ENCODE results near the gene KIRREL3. TPM values are rescaled to one million over a fixed set of nuclear protein-coding genes. Genes with fewer than 3 reads are reported as not detected.
A peak's percentile ranks its signal among the peaks of the same experiment; 100 is the strongest.

Gene KIRREL3
- total RNA-seq, 1 donor from 2014 or later: 0.66 TPM

DNA sequence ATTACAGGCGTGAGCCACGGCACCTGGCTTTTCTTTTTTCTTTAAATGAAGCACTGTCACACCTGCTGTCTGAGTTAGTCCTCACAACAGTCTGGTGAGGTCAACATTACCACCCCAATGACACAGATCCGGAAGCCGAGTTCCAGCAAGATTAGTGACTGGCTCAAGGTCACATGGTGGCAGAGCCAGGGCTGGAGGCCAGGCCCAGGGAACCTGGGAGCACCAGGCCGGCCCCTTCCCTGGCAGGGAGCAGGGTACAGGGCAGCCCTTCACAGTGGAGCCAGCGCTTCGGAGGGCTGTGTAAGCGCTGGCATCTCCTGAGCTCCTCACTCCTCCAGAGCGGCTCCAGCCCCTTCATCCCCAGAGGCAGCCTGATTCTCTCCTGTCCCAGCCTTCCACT lies 526.4 kb downstream of the KIRREL3 start:
- DNase-seq (ENCODE audit: low spot score): no peak

DNA sequence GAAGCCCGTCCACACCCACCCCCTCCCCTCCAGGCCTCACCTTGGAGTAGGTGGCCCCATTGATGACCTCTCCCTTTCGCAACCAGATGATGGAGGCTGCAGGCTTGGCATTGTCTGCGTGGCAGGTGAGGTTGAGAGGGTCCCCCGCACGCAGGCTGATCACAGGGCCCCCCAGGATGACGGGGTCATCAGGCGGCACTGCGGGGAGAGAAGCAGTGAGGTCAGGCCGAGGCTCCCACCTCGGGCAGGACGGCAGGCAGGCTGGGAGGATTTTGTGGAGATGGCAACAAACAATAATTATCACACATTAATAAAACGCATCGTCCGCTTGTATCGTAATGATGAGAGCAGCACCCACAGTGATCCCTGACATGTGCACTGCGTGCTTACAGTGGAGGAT lies 527.3 kb downstream of the KIRREL3 start:
- no peak for DNase-seq (ENCODE audit: low spot score)

DNA sequence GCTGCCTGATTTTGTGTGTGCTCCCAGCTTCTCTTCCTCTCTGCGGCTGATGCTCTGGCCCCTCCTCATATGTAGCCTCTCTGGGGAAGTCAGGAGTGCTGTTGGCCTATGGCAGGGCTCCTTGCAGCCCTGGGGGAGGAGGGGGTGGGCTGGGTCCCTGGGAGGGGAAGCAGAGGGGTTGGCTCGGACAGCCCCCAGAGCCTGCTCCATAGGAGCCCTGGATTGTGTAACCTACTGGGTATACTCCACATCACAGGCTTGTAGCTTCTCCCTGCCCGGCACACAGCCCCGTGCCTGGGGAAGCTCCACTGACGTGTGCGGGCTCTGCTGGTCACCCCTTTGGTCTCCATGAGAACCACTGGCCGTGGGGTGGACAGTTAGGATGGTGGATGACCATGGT lies 531.3 kb downstream of the KIRREL3 start:
- no peak for DNase-seq (ENCODE audit: low spot score)

DNA sequence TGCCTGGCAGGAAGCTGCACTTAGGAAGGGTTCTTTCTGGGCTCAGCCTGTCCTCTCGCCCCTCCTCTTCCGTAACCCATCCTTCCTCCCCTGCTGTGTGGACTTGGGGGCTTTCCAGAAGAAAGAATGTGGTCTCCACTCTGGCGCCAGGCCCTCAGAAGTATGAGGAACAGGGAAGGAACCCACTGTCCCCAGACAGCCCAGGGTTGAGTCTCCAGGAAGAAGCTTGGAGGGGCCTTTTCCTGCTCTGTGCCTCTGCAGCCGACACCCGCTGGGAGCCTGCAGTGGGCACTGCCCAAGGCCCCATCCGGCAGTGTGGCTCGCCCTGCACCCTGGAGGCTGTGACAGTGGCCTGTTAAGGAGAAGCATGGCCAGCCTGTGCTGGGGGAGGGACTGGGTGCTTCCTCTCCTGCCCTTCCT lies 532.5 kb downstream of the KIRREL3 start:
- no peak for DNase-seq (ENCODE audit: low spot score)

DNA sequence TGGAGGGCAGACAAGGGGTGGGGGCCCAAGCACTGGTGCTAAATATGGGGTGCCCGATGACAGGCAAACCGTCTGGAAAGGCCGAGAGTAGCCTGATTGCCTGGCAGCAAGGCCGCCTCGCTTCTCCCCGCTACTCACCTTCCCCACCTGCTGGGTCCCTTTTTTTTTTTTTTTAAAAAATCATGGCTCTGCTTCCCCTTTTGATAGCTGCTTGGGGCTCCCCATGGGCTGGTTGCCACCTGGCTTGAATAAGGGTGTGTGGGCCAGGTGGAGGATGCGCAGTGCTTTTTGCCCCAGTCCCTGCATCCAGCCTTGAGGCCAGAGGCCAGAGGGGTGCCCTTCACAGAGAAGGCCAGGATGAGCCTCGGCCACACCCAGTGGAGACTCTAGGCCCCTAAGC lies 533.1 kb downstream of the KIRREL3 start:
- no peak for DNase-seq (ENCODE audit: low spot score)

DNA sequence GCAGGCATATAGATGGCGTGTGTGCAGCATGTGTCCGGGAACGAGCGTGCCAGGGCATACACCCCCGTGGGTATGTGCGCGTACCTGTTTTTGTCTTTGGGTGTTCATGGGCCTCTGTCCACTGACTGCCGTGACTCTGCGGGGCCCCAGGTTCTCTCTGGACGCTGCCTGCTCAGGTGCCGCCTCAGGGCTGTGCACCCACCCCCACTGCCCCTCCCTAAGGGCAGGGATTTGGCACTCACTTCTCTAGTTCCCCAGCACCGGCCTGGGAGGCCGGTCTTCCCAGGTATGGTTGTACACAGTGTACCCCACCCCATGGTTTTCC lies 533.6 kb downstream of the KIRREL3 start:
- no peak for DNase-seq (ENCODE audit: low spot score)

DNA sequence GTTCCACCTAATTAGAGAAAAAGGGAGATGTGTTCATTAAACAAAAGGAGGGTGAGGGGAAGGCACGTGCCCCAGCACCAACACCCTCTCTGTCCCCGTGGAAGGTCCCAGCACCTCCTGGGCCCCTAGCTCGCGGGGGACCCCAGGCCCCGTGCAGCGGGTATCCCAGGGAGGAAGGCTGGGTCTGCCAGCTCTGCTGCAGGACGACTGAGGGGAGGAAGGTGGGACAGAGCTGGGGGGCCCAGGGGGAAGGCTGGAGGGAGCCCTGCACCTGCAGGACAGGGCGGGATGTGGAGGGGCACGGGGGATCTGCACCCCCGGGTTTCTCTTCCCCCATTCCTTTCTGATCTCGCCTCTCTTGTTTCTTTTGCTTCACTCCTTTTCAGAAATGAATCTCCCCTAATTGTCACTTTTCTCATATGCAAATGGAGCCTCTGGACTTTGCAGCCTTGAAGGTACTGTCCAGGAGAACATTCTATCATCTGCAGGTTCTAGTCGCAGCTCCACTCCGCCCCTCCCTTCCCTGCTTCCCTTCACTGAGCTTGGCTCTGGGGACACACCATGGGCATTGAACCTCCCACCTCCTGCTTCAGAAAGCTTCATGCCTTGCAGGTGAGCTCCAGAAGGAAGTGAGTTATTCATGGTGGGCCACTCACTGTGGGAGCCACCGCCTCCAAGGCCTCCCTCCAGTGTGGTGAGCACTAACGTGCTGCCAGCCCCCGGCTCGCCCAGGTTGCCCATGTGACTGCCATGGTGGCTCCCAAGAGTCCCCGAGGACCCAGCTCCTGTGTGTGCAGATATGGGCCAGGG lies 534.1 kb downstream of the KIRREL3 start:
- DNase-seq (ENCODE audit: low spot score): no peak

DNA sequence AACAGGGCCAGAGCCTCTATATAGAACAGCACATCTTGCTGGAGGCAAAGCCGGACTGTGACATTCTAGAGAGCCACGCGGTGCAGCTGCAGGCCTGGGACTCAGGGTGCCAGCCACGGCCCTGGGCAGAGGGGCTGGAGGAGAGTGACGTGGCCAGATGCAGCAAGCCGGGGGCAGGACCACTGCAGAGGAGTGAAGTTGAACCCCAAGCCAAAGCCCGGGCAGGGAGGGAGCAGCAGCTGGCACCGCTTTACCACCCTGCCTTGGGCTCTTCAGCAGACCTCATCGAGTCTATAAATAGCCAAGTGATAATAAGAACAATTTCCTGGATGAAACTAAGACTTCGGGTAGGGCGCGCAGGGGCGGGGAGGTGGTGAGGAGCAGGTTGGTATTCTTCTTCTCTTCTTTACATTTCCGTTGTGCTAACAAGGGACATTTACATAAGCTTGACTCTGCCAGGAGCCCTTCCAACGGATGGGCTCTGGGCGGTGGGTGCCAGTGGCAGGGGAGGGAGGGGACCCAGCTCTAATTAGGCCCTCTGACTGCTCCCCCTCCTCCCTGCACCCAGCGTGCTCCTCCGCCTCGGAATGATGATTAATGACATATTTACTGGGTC lies 534.9 kb downstream of the KIRREL3 start:
- DNase-seq (ENCODE audit: low spot score): peak; percentile 18

DNA sequence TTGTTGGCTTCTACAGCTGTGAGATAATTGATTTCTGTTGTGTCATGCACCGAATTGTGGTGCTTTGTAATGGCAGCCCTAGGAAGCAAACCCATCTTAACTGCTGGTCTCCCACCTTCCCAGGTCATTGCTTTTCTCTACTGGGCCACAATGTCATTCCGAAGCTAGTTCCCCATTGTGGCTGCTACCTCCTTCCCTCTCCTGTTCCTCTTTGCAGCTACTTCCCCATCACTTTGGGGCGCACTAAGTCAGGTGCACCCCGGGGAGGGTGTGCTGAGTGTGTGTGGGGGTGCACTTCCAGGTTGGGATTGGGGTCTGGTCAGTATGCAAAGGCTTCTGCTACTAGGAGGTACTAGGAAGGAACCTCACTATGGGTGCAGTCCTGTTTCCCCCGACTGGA lies 535.8 kb downstream of the KIRREL3 start:
- DNase-seq (ENCODE audit: low spot score): no peak

DNA sequence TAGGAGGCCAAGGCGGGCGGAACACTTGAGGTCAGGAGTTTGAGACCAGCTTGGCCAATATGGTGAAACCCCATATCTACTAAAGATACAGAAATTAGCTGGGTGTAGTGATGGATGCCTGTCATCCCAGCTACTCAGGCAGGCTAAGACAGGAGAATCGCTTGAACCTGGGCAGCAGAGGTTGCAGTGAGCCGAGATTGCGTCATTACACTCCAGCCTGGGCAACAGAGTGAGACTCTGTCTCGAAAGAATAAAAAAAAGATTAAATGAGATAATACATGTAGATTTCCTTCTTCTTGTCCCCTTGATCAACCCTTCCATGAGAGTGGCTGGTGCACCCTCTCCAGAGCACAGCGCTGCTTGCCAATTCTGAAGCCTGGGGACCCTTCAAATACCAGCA lies 538.1 kb downstream of the KIRREL3 start:
- DNase-seq (ENCODE audit: low spot score): no peak

DNA sequence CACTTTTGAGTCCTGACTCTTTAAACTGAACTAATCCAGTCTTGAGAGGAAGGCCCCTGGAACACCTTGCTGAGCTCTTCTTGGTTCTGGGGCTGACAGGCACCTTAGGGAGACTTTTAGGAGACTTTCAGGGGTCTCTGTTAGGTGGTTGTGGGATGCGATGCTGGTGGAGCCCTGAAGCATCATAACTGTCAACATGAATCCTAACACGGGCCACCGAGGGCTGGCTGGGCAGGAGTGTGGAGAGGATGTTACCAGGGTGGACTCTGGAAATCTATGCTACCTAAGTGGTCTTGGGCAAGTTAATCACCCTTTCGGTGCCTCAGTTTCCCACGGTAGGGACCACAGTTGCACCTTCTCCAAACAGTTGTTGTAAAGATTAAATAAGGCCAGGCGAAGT lies 538.6 kb downstream of the KIRREL3 start:
- DNase-seq (ENCODE audit: low spot score): no peak

DNA sequence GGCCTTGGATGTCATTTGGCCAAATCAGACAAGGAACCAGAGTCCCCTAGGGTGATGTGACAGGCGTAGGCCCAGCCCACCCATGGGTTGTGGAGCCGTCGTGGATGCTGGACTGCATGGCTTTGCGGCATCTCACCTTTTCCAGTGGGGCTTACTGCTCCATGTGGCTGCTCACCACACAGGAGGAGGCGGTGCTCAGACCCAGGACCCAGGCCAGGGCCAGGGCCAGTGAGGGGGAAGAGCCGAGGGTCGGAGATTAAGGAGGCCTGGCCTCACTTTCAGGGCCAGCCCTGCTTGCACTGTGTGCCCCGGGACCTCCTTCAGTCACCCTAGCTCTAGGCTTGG lies 539.5 kb downstream of the KIRREL3 start:
- DNase-seq (ENCODE audit: low spot score): no peak

DNA sequence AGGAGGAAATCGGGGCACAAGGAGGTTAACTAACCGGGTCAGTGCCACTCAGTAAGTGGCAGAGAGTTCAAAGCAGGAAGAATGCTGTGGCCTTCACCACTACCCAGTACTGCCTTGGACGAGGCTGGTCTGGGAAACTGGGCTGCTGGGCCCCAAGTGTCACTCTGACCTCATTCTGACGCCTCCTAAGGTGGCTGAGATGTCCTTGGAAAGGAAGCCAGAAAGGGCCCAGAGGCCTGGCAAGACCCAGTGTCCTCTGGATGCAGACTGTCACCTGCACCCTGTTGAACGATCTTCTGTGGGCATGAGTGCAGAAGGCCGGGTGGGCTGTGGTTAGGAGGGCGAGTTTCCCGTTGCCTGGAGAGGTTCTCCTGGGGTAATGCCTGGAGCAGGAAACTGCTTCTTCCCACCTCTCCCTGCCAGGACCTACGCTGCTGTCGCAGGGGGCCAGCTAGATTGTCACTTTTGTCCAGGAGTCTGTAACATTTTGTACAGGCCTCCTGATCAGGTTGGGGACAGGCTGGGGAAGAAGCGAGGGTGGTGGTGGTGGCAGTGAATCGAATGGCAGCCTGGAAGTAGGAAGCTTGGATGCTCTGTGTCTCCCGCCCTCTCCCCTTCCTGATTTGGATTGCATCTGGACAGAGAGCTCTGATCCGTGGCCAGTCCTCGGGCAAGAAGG lies 540.0 kb downstream of the KIRREL3 start:
- no peak for DNase-seq (ENCODE audit: low spot score)

DNA sequence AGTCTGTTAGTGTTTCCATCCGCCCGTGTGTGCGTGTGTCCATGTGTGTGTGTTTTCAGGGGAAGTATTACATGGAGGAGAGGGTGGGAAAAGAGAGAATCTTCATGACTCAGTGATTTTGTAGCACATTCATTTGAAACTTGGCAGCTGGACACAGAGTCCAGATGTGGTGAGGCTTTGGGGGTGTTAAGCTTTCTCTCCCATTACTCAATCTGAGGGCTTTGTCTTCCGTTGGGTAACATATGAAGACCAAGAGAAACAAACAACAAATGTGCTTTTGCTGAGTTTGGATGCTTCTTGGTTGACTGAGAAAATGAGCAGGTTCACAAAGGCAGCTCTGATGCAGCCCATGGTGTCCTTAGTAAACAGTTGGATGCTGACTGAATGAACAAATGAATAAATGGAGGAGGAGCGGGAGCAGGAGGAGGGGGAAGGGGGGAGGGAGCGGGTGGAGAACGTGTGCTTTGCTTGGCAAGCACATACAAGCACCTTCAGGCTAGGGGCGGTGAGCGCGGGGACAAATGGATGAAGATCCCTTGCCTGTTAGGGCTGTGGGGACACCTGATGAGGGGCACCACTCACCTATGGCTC lies 540.8 kb downstream of the KIRREL3 start:
- no peak for DNase-seq (ENCODE audit: low spot score)

DNA sequence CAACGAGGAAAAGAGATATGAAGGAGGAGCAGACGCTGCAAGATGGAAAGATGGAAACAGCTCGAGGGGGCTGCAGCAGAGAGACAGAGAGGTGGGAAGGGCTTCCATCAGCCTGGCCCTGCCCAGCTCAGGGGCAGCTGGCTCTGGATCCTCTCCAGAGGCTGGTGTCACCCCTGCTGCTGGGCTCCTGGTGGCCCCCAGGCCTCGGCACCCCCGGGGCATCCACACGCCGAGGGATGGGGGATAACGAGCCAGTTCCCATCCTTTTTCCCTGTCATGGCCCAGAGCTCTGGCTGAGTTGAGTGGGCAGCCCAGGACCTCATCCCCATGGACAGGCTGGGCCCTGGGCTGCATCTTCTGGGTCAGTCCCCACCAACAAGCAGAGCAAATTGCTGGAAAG lies 542.8 kb downstream of the KIRREL3 start:
- no peak for DNase-seq (ENCODE audit: low spot score)

DNA sequence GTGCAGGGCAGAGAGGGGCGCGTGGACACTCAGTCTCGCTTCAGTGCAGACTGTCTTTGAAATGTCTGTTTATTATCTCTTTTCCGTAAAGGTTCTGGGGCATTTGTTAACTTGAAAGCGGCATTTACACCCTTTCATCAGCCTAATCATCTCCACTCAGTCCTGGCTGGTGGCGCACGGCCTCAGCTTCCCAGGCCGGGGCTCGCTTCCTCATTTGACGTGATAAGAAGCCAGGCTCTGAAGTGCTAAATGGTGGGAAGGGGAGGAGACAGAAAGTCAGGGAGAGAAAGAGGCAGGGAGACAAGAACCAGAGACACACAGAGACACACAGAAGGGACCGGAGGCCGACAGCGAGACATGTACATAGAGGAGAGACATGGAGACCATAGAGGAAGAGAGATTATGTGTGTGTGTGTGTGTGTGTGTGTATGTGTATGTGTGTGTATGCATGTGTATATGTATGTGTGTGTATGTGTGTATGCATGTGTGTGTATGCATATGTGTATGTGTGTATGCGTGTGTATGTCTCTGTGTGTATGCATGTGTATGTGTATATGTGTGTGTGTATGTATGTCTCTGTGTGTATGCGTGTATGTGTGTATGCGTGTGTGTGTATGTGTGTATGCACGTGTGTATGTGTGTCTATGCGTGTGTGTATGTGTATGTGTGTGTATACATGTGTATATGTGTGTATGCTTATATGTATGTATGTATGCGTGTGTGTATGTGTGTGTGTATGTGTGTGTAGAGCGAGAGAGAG lies 543.6 kb downstream of the KIRREL3 start:
- DNase-seq (ENCODE audit: low spot score): no peak

DNA sequence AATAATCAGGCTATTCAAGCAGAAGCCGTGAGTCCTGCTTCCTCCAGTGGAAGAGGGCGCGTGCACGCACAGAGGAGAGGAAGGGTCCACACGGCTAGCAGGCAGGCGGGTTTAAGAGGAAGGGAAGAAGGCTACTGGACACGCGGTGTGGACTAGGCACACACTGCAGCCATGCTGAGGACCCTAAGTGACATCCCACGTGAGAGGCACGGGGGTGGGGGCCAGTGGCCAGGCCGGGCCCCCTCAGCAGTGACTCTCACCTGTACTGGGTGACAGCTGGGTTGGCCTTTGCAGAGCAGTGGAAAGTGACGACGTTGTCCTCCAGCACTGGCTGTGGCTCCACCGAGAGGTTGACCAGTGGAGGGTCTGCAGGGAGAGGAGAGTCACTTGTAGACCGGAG lies 544.5 kb downstream of the KIRREL3 start:
- DNase-seq (ENCODE audit: low spot score): no peak

DNA sequence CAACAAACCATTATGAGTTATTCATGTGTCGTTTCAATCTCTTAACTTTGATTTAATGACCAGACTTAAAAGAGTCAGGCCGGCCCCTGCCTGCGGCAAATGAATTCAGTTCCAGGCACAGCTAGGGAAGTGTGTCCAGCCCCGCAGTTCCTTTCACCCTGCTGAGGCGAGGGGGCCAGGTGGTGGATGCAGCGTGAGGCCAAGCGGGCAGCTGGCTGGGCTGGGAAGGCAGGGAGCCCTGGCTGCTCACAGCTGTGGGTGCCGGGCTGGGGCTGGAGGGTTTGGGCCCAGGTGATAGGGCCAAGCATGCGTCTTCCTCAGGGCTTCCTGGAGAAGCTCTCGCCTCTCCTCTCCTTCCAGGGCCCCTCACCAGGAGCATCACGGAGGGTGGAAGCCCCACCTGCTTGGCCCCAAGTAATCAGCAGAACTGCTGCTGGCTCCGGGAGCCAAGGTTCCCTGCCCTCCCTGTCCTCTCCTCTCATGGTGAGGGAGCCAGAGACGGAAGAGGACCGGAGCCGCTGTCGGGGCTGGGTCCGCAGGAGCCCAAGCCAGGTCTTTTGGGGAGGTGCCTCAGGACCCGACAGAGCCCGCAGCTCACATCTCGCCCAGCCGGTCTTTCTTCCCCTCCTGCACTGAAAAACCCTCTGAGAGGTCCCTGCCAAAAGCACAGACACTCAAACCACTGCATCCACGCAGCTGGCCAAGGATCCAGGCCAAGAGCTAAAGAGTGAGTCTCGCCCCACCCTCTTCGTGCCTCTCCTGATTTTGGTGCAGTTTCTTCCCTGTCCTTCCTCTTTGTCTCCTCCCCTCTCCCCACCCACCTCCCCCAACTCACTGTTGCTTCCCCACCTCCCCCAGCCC lies 548.1 kb downstream of the KIRREL3 start:
- DNase-seq (ENCODE audit: low spot score): no peak

DNA sequence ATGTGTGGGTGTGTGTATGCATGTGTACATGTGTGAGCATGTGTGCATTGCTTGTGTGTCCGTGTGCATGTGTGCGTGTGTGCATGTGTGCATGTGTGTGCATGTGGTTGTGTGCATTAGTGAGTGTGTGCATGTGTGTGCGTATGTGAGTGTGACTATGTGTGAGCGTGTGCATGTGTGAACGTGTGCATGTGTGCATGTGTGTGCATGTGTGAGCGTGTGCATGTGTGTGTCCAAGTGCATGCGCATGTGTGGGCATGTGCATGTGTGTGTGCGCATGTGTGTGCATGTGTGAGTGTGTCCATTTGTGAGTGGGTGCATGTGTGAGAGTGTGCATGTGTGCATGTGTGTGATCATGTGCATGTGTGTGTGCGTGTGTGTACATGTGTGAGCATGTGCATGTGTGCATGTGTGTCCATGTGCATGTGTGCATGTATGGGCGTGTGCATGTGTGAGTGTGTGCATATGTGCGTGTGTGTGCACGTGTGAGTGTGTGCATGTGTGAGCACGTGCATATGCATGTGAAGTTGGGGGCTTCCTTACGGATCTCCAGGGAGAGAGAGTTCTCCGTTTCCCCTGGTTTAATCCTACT lies 549.3 kb downstream of the KIRREL3 start:
- no peak for DNase-seq (ENCODE audit: low spot score)

DNA sequence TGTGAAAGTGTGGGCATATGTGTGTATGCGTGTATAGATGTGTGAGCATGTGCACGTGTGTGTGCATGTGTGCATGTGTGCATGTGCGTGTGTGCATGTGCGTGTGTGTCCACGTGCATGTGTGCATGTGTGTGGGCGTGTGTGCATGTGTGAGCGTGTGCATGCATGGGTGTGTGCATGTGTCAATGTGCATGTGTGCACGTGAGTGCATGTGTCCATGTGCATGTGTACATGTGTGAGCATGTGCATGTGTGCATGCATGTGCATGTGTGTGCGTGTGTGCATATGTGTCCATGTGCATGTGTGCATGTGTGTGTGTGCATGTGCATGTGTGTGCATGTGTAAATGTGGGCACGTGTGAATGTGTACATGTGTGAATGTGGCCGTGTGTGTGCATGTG lies 549.8 kb downstream of the KIRREL3 start:
- DNase-seq (ENCODE audit: low spot score): no peak

DNA sequence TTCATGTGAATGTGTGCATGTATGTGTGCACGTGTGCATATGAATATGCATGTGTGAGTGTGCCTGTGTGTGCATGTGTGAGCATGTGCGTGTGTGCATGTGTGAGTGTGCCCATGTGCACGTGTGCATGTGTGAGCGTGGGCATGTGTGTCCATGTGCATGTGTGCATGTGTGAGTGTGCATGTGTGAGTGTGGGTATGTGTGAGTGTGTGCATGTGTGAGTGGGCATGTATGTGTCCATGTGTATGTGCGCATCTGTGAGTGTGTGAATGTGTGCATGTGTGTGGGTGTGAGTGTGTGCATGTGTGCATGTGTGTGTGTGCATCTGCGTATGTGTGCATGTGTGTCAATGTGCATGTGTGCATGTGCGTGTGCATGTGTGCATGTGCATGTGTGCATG lies 550.4 kb downstream of the KIRREL3 start:
- no peak for DNase-seq (ENCODE audit: low spot score)
